T-cell (primary cell): ENCODE results near the gene BDKRB2. TPM values are rescaled to one million over a fixed set of nuclear protein-coding genes. Genes with fewer than 3 reads are reported as not detected.

Experiments used
- ATAC-seq, 4 experiments: fragments of 200-7000 bp in 3 of 4; fragments of 150-1000 bp in 1 of 4; cut with Tn5 transposase; replicated peaks in 1 of 4; 1 replicate in 3 of 4; 2 replicates in 1 of 4; pipeline ENCODE4 v1.10.0; 2021; ENCODE audit warnings: moderate library complexity in 3 of 4, mild to moderate bottlenecking in 2 of 4, moderate number of reproducible peaks in 1 of 4
- CTCF ChIA-PET, 2 donors: fragments of 300-600 bp; sonication (Branson Sonifier 250); formaldehyde crosslinking; loops; one replicate each; lab custom pipeline; 2022; ENCODE audit warnings: antibody characterized with exemption in 2 of 2; lab: Charles Lee
- POLR2A ChIA-PET, 2 donors: fragments of 300-600 bp; sonication (Branson Sonifier 250); formaldehyde crosslinking; loops; one replicate each; lab custom pipeline; 2022; ENCODE audit warnings: antibody characterized with exemption in 2 of 2; lab: Charles Lee
- DNase-seq, 35 experiments: peaks; one replicate each; pipeline versions ENCODE4 v3.0.0 to v3.0.0-alpha.2; 2013 to 2023
- H3K27ac ChIP-seq: one replicate; pipeline ENCODE4 v1.5.1; 2013; ENCODE audit warnings: low read length
- H3K27me3 ChIP-seq, 2 experiments: replicated peaks in 1 of 2; 1 replicate in 1 of 2; 2 replicates in 1 of 2; pipeline versions ENCODE4 v1.6.1 to v1.7.0; 2013; ENCODE audit warnings: low read length in 1 of 2, mixed read lengths in 1 of 2; ENCODE audit not compliant: control insufficient read depth in 2 of 2, insufficient read depth in 2 of 2; ENCODE audit errors: extremely low read depth in 1 of 2
- H3K36me3 ChIP-seq, 2 donors: 1 replicate in 1 of 2; 2 replicates in 1 of 2; pipeline versions ENCODE4 v1.6.1 to v1.7.0; 2013; ENCODE audit warnings: low read length in 1 of 2; ENCODE audit not compliant: control insufficient read depth in 2 of 2, insufficient read depth in 1 of 2; ENCODE audit errors: extremely low read depth in 1 of 2
- H3K4me1 ChIP-seq, 2 experiments: 1 replicate in 1 of 2; 2 replicates in 1 of 2; pipeline versions ENCODE4 v1.6.1 to v1.7.0; 2013; ENCODE audit warnings: low read length in 2 of 2, mixed read lengths in 1 of 2; ENCODE audit not compliant: insufficient read depth in 2 of 2, control insufficient read depth in 1 of 2; ENCODE audit errors: extremely low read depth in 1 of 2
- H3K4me3 ChIP-seq, 2 donors: 1 replicate in 1 of 2; 2 replicates in 1 of 2; pipeline versions ENCODE4 v1.5.1 to v1.7.0; 2013; ENCODE audit warnings: mild to moderate bottlenecking in 2 of 2, low read length in 1 of 2, moderate library complexity in 1 of 2; ENCODE audit not compliant: control insufficient read depth in 1 of 2; ENCODE audit errors: extremely low read depth in 1 of 2
- H3K9me3 ChIP-seq: 2 replicates; pipeline ENCODE4 v1.7.0; 2013
- H3K27ac Mint-ChIP-seq, 2 donors: one replicate each; pipeline ENCODE4 v1.8.0; 2020 to 2021; ENCODE audit warnings: mild to moderate bottlenecking in 2 of 2, mixed read lengths in 2 of 2
- H3K27me3 Mint-ChIP-seq, 2 donors: one replicate each; pipeline ENCODE4 v1.8.0; 2021 to 2022; ENCODE audit warnings: mixed read lengths in 2 of 2
- H3K36me3 Mint-ChIP-seq: one replicate; pipeline ENCODE4 v1.8.0; 2021; ENCODE audit warnings: mixed read lengths
- H3K4me1 Mint-ChIP-seq, 3 donors: one replicate each; pipeline ENCODE4 v1.8.0; 2020 to 2022; ENCODE audit warnings: mixed read lengths in 3 of 3, mild to moderate bottlenecking in 1 of 3
- H3K4me3 Mint-ChIP-seq, 3 donors: one replicate each; pipeline ENCODE4 v1.8.0; 2020 to 2022; ENCODE audit warnings: mild to moderate bottlenecking in 3 of 3, mixed read lengths in 3 of 3, moderate library complexity in 3 of 3
- H3K9me3 Mint-ChIP-seq, 3 donors: one replicate each; pipeline ENCODE4 v1.8.0; 2020 to 2022; ENCODE audit warnings: mixed read lengths in 3 of 3
- WGBS: methylation state at CpG from one replicate; pipeline ENCODE4 v1.1.5; 2013; ENCODE audit warnings: missing lambda C conversion rate; ENCODE audit not compliant: insufficient coverage; 5-methylcytosine and 5-hydroxymethylcytosine counted together
- total RNA-seq, 35 experiments: library from RNA in 6 of 35; stranded (reverse) in 6 of 35; fragments of 120-200 nt in 1 of 35; gene quantifications; one replicate each; pipeline versions ENCODE4 v1.2.1 to v1.2.4 and lab custom pipeline; 2013 to 2026

BDKRB2 gene
- total RNA-seq, 5 donors from 2014 or later (not counting 1 experiment from before 2014, with no cell fraction given), result 0.06 to 0.09 TPM; not detected in 3

DNA sequence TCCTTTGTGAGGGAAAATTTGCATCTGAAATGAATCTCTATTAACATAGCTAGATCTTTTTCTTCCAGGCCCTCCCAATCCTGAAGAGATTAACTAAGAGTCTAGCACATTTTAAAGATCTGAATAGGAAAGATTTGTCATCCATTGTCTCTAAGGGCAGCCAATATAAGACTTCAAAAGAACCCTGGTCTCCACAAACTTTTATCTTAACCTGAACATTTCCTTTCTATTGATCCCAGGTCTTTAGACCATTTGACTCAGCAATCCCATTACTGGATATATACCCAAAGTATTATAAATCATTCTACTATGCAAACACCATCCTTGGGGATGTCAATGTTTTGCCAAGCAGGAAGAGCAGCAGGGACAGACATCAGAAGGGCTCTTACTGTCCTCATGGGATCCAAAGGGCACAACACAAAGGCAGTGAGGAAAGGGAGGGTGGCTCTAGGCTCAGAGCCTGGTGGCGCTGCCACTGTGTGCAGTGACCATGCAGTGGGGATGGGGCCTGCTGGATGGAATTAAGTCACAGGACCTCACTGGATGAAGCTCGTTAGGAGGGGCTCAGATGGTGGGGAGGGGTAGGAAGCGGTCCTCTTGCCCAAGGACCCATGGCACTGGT is 12.7 kb upstream of the BDKRB2 start:
- ATAC-seq (no peak), DNase-seq (no peak)
- Mint-ChIP-seq H3K27me3 (peaks cover 22 to 29% of the 10 kb centered on the region in 2 donors), H3K4me1 (peaks cover 0 to 9% (median 7%) of the 10 kb centered on the region in 3 donors), H3K27ac (peak overlapping the region in 1 of 2 donors; percentile 56), H3K36me3 (no peaks in the 10 kb centered on the region), H3K9me3 (peaks cover 0 to 5% (median 4%) of the 10 kb centered on the region in 3 donors), H3K4me3 (no peak overlapping the region)
- no peak overlapping the region for H3K4me3 ChIP-seq
- H3K27ac ChIP-seq, result no peak overlapping the region
- no peaks in the 10 kb centered on the region for H3K36me3 ChIP-seq
- H3K4me1 ChIP-seq, result peaks cover 0 to 3% of the 10 kb centered on the region in 2 experiments
- H3K27me3 ChIP-seq, result peaks cover 0 to 40% of the 10 kb centered on the region in 2 experiments
- 55% methylated on average over 3 of the region's 3 CpGs for WGBS
- CTCF ChIA-PET, result no interaction called here
- POLR2A ChIA-PET, result no interaction called here
- H3K9me3 ChIP-seq, result no peaks in the 10 kb centered on the region

GRCh38 chr14:96192975-96193805 is 11.4 kb upstream of the BDKRB2 start:
- Histone ChIP-seq H3K27me3 (peaks cover 0 to 44% of the 10 kb centered on the region in 2 experiments), H3K36me3 (no peaks in the 10 kb centered on the region), H3K27ac (no peak overlapping the region), H3K9me3 (no peaks in the 10 kb centered on the region), H3K4me3 (no peak overlapping the region), H3K4me1 (peaks cover 0 to 7% of the 10 kb centered on the region in 2 experiments)
- DNase-seq (no peak), ATAC-seq (no peak)
- 71% methylated on average over 9 of the region's 22 CpGs for WGBS
- Mint-ChIP-seq H3K27me3 (peaks cover 18 to 24% of the 10 kb centered on the region in 2 donors), H3K27ac (no peak overlapping the region), H3K4me3 (no peak overlapping the region), H3K9me3 (peaks cover 0 to 5% (median 4%) of the 10 kb centered on the region in 3 donors), H3K36me3 (no peaks in the 10 kb centered on the region), H3K4me1 (peaks cover 2 to 15% (median 14%) of the 10 kb centered on the region in 3 donors)
- CTCF ChIA-PET, result no interaction called here
- POLR2A ChIA-PET, result no interaction called here

GRCh38 chr14:96194262-96194656 is 10.4 kb upstream of the BDKRB2 start:
- ChIA-PET CTCF (no interaction called here), POLR2A (no interaction called here)
- Mint-ChIP-seq H3K4me1 (peaks cover 11 to 25% (median 25%) of the 10 kb centered on the region in 3 donors), H3K27ac (no peak overlapping the region), H3K27me3 (peaks cover 11 to 19% of the 10 kb centered on the region in 2 donors), H3K4me3 (no peak overlapping the region), H3K9me3 (peaks cover 0 to 5% (median 4%) of the 10 kb centered on the region in 3 donors), H3K36me3 (no peaks in the 10 kb centered on the region)
- H3K27ac ChIP-seq, result no peak overlapping the region
- H3K36me3 ChIP-seq, result no peaks in the 10 kb centered on the region
- no peaks in the 10 kb centered on the region for H3K9me3 ChIP-seq
- ATAC-seq, result no peak
- WGBS, result 86% methylated on average over 10 of the region's 10 CpGs
- no peak for DNase-seq
- no peak overlapping the region for H3K4me3 ChIP-seq
- peaks cover 0 to 38% of the 10 kb centered on the region in 2 experiments for H3K27me3 ChIP-seq
- peaks cover 0 to 14% of the 10 kb centered on the region in 2 experiments for H3K4me1 ChIP-seq

DNA sequence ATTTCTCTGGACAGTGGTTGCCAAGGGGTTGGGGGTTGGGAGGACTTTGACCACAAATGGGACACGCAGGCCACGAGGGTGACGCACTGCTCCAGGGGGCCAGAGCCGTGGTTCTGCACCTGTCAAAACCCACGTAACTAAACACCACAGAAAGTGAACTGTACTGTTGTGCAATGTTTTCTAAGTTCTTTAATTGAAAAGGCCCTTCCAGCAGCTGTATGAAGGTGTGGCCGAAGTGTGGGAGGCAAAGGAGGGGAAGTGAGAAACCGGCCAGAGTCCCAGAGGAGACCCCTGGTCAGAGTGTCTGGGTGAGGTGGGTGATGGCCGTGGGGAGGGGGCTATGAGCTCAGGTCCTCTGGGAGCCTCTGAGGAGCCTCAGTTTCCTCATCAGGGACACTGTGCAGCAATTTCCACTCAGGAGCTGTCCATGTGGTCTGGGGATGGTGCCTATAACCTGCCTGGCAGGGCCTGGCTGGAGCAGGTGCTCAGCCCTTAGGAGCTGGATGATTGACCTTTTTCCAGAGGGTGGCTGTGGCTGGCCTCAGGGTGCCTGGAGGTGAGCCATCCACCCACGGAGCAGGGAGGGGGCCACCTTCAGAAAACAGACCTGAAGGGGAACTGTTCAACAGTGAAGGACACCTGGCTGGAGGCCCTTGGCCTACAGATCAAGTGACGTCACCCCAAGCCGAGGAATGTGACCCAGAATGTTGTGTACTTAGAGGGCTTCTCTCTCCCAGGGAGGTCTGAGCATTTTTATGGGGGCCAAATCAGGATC is 9.8 kb upstream of the BDKRB2 start:
- no peak for DNase-seq
- H3K27me3 Mint-ChIP-seq, result peaks cover 8 to 16% of the 10 kb centered on the region in 2 donors
- Histone ChIP-seq H3K4me1 (peaks cover 0 to 17% of the 10 kb centered on the region in 2 experiments), H3K27me3 (peaks cover 0 to 37% of the 10 kb centered on the region in 2 experiments), H3K4me3 (no peak overlapping the region), H3K9me3 (no peaks in the 10 kb centered on the region), H3K27ac (no peak overlapping the region), H3K36me3 (no peaks in the 10 kb centered on the region)
- H3K9me3 Mint-ChIP-seq, result peaks cover 0 to 5% (median 4%) of the 10 kb centered on the region in 3 donors
- peaks cover 13 to 26% (median 25%) of the 10 kb centered on the region in 3 donors for H3K4me1 Mint-ChIP-seq
- no peaks in the 10 kb centered on the region for H3K36me3 Mint-ChIP-seq
- POLR2A ChIA-PET, result no interaction called here
- H3K27ac Mint-ChIP-seq, result no peak overlapping the region
- 56% methylated on average over 6 of the region's 11 CpGs for WGBS
- CTCF ChIA-PET, result no interaction called here
- ATAC-seq, result no peak
- H3K4me3 Mint-ChIP-seq, result no peak overlapping the region

GRCh38 chr14:96195441-96196081 is 9.1 kb upstream of the BDKRB2 start:
- H3K27ac Mint-ChIP-seq, result no peak overlapping the region
- ATAC-seq, result no peak
- CTCF ChIA-PET, result no interaction called here
- Histone ChIP-seq H3K27me3 (peaks cover 0 to 37% of the 10 kb centered on the region in 2 experiments), H3K36me3 (no peaks in the 10 kb centered on the region), H3K9me3 (no peaks in the 10 kb centered on the region), H3K4me1 (peaks cover 0 to 17% of the 10 kb centered on the region in 2 experiments), H3K27ac (no peak overlapping the region), H3K4me3 (no peak overlapping the region)
- no peaks in the 10 kb centered on the region for H3K36me3 Mint-ChIP-seq
- no peak overlapping the region for H3K4me3 Mint-ChIP-seq
- peaks cover 13 to 26% (median 25%) of the 10 kb centered on the region in 3 donors for H3K4me1 Mint-ChIP-seq
- WGBS, result 53% methylated on average over 3 of the region's 8 CpGs
- peaks cover 8 to 13% of the 10 kb centered on the region in 2 donors for H3K27me3 Mint-ChIP-seq
- H3K9me3 Mint-ChIP-seq, result peaks cover 0 to 5% (median 4%) of the 10 kb centered on the region in 3 donors
- DNase-seq, result no peak
- POLR2A ChIA-PET, result no interaction called here
